Breast epithelium (tissue), 4 donors: ENCODE measurements around the gene PIGQ. TPM values are rescaled to one million over a fixed set of nuclear protein-coding genes. Genes with fewer than 3 reads are reported as not detected.

ENCODE experiments used
- DNase-seq, 2 donors: peaks; one replicate each; pipeline ENCODE4 v3.0.0-alpha.2; 2019; ENCODE audit warnings: low spot score in 2 of 2
- H3K27ac ChIP-seq, 2 donors: fragments of 200-600 bp; sonication (generic) in 1 of 2; one replicate each; pipeline ENCODE4 v1.5.1; 2016 to 2019; ENCODE audit warnings: mild to moderate bottlenecking in 1 of 2
- H3K27me3 ChIP-seq, 2 donors: fragments of 200-600 bp; sonication (generic) in 1 of 2; one replicate each; pipeline versions ENCODE4 v1.5.1 to v1.6.0; 2017 to 2019; ENCODE audit warnings: control low read depth in 1 of 2, mild to moderate bottlenecking in 1 of 2
- H3K36me3 ChIP-seq: fragments of 200-600 bp; one replicate; pipeline ENCODE4 v1.5.1; 2019
- H3K4me1 ChIP-seq, 2 donors: fragments of 200-600 bp; sonication (generic); one replicate each; pipeline ENCODE4 v1.5.1; 2016 to 2019; ENCODE audit warnings: control low read depth in 1 of 2
- H3K4me3 ChIP-seq, 3 donors: fragments of 200-600 bp; sonication (generic); 1 replicate in 2 of 3; 2 replicates in 1 of 3; pipeline ENCODE4 v1.5.1; 2016 to 2019; ENCODE audit warnings: mild to moderate bottlenecking in 3 of 3, moderate library complexity in 2 of 3
- H3K9me3 ChIP-seq, 2 donors: fragments of 200-600 bp; sonication (generic) in 1 of 2; one replicate each; pipeline ENCODE4 v1.5.1; 2016 to 2019; ENCODE audit warnings: control low read depth in 1 of 2
- POLR2A ChIP-seq: fragments of 450-650 bp; IDR thresholded peaks from one replicate; pipeline ENCODE4 v1.6.1; 2016; ENCODE audit warnings: antibody characterized with exemption, mild to moderate bottlenecking, moderate library complexity
- POLR2AphosphoS5 ChIP-seq, 3 donors: sonication (generic); formaldehyde crosslinking; IDR thresholded peaks; one replicate each; pipeline ENCODE4 v1.6.1; 2017; ENCODE audit warnings: antibody characterized with exemption in 3 of 3
- intact Hi-C: fragments of 100-400 bp; cut with DNase I; formaldehyde crosslinking; loops from one replicate; pipeline ENCODE4 v1.15.1; 2023; ENCODE audit warnings: low total_unique reads
- total RNA-seq, 3 donors: library from RNA; depleted of rRNA; stranded (reverse); fragments of >200 nt; gene quantifications; one replicate each; pipeline ENCODE4 v1.1.0, GENCODE V29; 2016
- TF ChIP-seq, protein P1 (sequence below), 3 donors: fragments of 450-650 bp; IDR thresholded peaks; one replicate each; pipeline ENCODE4 v1.5.1; 2016 to 2017; ENCODE audit warnings: antibody characterized with exemption in 3 of 3, mild to moderate bottlenecking in 3 of 3, moderate library complexity in 3 of 3

The PIGQ gene
- total RNA-seq, 3 donors from 2014 or later, result 22.2 to 36.1 (median 31.9) TPM

DNA sequence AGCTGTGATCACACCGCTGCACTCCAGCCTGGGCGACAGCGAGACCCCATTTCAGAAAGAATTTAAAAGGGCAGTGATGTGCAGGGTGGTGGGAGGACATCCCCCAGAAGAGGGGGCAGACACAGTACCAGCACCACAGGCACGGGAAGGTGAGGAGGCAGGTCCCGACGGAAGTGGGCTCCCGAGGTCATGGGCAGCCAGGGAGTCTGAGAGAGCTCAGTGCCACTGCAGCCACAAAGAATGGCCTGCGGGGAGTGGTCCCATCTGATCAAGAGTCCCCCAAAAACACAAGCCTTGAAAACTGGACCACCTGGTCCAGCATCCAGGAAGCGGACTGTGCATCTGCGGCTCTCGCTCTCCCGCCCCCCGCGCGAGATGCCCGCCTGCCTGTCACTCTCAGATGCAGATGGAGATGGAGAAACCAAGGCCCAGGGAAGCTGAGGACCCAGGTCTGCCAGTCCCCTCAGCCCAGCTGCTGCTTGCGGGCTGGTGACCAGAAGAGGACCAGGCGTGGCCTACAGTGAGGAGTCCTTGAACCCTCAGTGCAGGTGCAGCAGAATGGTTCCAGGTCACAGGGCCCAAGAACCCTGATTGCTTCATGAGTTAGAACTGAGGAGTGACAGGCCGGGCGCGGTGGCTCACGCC lies 46.5 kb upstream of the PIGQ start:
- H3K27me3 ChIP-seq, result no peaks in the 10 kb centered on the region
- DNase-seq, result no peak
- peaks cover 0 to 20% of the 10 kb centered on the region in 2 donors for H3K4me1 ChIP-seq
- H3K27ac ChIP-seq, result no peak overlapping the region
- no peak overlapping the region for H3K4me3 ChIP-seq
- no peaks in the 10 kb centered on the region for H3K9me3 ChIP-seq
- intact Hi-C loops, result no loop called here
- TF ChIP-seq POLR2AphosphoS5 (IDR thresholded peaks at IDR 0.05), result no peak
- TF ChIP-seq, protein P1, sequence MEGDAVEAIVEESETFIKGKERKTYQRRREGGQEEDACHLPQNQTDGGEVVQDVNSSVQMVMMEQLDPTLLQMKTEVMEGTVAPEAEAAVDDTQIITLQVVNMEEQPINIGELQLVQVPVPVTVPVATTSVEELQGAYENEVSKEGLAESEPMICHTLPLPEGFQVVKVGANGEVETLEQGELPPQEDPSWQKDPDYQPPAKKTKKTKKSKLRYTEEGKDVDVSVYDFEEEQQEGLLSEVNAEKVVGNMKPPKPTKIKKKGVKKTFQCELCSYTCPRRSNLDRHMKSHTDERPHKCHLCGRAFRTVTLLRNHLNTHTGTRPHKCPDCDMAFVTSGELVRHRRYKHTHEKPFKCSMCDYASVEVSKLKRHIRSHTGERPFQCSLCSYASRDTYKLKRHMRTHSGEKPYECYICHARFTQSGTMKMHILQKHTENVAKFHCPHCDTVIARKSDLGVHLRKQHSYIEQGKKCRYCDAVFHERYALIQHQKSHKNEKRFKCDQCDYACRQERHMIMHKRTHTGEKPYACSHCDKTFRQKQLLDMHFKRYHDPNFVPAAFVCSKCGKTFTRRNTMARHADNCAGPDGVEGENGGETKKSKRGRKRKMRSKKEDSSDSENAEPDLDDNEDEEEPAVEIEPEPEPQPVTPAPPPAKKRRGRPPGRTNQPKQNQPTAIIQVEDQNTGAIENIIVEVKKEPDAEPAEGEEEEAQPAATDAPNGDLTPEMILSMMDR (IDR thresholded peaks at IDR 0.05), result no peak
- no peak for TF ChIP-seq POLR2A
- H3K36me3 ChIP-seq, result no peaks in the 10 kb centered on the region

DNA sequence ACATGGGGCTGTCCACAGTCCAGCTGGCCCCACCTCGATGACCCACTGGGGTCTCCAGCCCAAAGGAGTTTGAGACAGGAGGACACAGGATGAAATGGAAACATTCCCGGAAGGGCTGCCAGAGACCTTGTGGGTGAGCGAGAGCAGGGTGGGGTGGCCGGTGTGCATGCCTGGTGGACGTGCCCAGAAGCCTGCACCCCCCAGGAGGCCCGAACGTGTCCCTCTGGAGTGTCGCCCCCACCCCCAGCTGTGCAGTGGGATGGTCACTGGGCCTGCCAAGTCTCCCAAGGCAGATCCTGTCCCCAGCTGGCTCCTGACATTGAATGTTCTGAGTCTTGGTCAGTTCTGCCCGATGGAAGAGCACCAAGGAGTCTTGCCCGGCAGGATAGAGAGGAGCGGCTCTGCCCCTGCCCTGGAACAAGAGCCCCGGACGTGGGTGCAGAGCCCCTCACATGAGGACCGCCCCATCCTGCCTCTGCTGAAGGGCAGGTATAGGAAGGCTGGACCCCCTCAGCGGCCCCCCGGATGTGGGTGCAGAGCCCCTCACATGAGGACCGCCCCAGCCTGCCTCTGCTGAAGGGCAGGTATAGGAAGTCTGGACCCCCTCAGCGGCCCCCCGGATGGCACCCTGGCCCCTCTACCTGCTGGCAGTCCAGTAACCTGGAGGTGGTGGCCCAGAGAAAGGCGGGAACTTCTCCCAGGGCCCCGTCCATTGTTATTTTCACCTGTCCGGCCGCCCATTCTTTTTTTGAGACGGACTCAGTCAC lies 45.3 kb upstream of the PIGQ start:
- DNase-seq, result no peak
- H3K4me3 ChIP-seq, result no peak overlapping the region
- no peaks in the 10 kb centered on the region for H3K27me3 ChIP-seq
- H3K27ac ChIP-seq, result peak overlapping the region in 1 of 2 donors; percentile 97
- intact Hi-C loops, result no loop called here
- no peaks in the 10 kb centered on the region for H3K9me3 ChIP-seq
- TF ChIP-seq, protein P1 (IDR thresholded peaks at IDR 0.05), result no peak
- TF ChIP-seq POLR2A (no peak), POLR2AphosphoS5 (IDR thresholded peaks at IDR 0.05) (no peak)
- peaks cover 0 to 27% of the 10 kb centered on the region in 2 donors for H3K4me1 ChIP-seq
- no peaks in the 10 kb centered on the region for H3K36me3 ChIP-seq

DNA sequence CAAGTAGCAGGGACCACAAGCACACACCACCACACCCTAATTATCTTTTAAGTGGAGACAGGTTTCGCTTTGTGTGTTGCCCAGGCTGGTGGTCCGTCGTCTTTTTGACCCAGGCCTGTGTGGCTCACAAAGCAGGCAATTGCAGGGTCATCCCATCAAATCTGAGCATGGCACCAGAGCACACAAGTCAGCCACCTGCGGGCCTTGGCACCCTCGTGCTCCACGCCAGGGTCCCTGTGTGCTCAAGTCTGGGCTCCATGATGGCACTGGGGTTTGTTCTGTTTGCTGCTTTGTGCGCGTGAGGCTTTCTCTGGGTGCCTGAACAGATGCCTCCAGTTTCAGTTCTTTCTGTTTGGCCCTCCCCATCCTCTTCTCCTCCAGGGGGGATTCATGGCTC lies 44.6 kb upstream of the PIGQ start:
- intact Hi-C loops, result no loop called here
- H3K27ac ChIP-seq, result peak overlapping the region; percentile 45 to 97

DNA sequence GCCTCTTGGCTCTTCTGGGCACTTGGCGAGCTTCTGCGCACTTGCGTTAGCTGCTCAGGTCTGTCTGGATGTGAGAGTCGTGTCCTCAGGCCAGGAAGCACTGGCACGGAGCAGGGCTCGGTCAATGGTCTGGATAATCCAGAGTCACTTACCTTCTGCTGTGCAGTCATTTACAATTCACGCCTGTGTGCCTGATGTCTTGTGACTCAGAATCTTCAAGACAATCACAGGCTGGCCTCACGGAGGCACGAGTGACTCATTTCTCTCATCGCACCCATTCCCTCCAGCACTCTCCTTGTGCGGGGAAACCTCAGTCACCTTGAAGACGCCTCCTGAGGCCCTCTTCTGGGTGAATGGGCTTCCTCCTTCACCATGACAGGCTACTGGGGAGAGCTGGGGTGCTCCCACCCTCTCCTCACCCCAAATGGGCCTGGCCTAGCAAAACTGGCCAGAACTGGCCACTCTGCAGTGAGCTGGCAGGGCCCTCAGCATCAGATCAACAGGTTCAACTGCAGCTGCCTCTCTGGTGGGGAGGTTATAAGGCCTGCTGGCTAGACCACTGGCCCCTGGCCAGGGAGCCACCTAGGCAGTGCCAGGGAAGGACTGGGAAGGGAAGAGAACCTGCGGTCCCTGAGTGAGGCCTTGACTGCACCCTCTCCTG lies 44.1 kb upstream of the PIGQ start:
- Histone ChIP-seq H3K27me3 (no peaks in the 10 kb centered on the region), H3K36me3 (no peaks in the 10 kb centered on the region), H3K9me3 (no peaks in the 10 kb centered on the region), H3K27ac (peak overlapping the region; percentile 97), H3K4me3 (peak overlapping the region in 2 of 3 donors; percentile 81 to 84), H3K4me1 (peaks cover 0 to 34% of the 10 kb centered on the region in 2 donors)
- TF ChIP-seq, protein P1 (IDR thresholded peaks at IDR 0.05), result no peak
- TF ChIP-seq POLR2AphosphoS5 (IDR thresholded peaks at IDR 0.05), result no peak
- no peak for TF ChIP-seq POLR2A
- peak in 1 of 2 donors; percentile 35 for DNase-seq
- intact Hi-C loops, result no loop called here

More for the DNA sequence above, 44.6 kb upstream of the PIGQ start:
- Histone ChIP-seq H3K36me3 (no peaks in the 10 kb centered on the region), H3K4me1 (peaks cover 0 to 33% of the 10 kb centered on the region in 2 donors), H3K9me3 (no peaks in the 10 kb centered on the region), H3K27me3 (no peaks in the 10 kb centered on the region), H3K4me3 (no peak overlapping the region)
- no peak for DNase-seq
- TF ChIP-seq, protein P1 (IDR thresholded peaks at IDR 0.05), result no peak
- TF ChIP-seq POLR2A, result no peak
- TF ChIP-seq POLR2AphosphoS5 (IDR thresholded peaks at IDR 0.05), result no peak
